HepG2 (cell line): ENCODE measurements around the gene CPNE1. TPM values are rescaled to one million over a fixed set of nuclear protein-coding genes. Genes with fewer than 3 reads are reported as not detected.

Experiments
- ADNP ChIP-seq: sonication (generic); formaldehyde crosslinking; IDR thresholded peaks from 2 replicates; pipeline ENCODE4 v1.4.0; 2020; ENCODE audit warnings: missing genetic modification reagents
- ATF5 ChIP-seq: sonication (generic); formaldehyde crosslinking; IDR thresholded peaks from 2 replicates; pipeline ENCODE4 v1.4.0; 2020; ENCODE audit warnings: mild to moderate bottlenecking, low read depth, missing genetic modification reagents
- ATF7 ChIP-seq, 2 experiments: fragments of 450-650 bp in 1 of 2; sonication (generic) in 1 of 2; formaldehyde crosslinking in 1 of 2; IDR thresholded peaks; 2 replicates each; pipeline versions ENCODE4 v1.4.0 to v1.6.1; 2016 to 2020; ENCODE audit warnings: antibody characterized with exemption in 1 of 2, mild to moderate bottlenecking in 1 of 2, missing genetic modification reagents in 1 of 2
- CSRNP2 ChIP-seq: sonication (generic); formaldehyde crosslinking; conservative IDR thresholded peaks from 2 replicates; pipeline ENCODE4 v1.8.0; 2022; ENCODE audit warnings: low read depth, missing genetic modification reagents
- FLYWCH1 ChIP-seq: sonication (generic); formaldehyde crosslinking; IDR thresholded peaks from 2 replicates; pipeline ENCODE4 v1.8.1; 2023; ENCODE audit warnings: mild to moderate bottlenecking, missing genetic modification reagents
- JDP2 ChIP-seq: sonication (generic); formaldehyde crosslinking; IDR thresholded peaks from 2 replicates; pipeline ENCODE4 v1.8.1; 2022; ENCODE audit warnings: missing genetic modification reagents, borderline replicate concordance
- MYC ChIP-seq: sonication (generic); formaldehyde crosslinking; IDR thresholded peaks from 2 replicates; pipeline ENCODE4 v1.9.0; 2021; ENCODE audit warnings: missing genetic modification reagents, borderline replicate concordance
- NFYC ChIP-seq: IDR thresholded peaks from 2 replicates; pipeline ENCODE4 v1.6.1; 2016; ENCODE audit warnings: missing genetic modification reagents, missing compliant biosample characterization
- RBAK ChIP-seq: sonication (generic); formaldehyde crosslinking; IDR thresholded peaks from 2 replicates; pipeline ENCODE4 v1.5.1; 2020; ENCODE audit warnings: mild to moderate bottlenecking, missing genetic modification reagents
- RBM39 ChIP-seq: fragments of 200-400 bp; formaldehyde crosslinking; IDR thresholded peaks from one replicate; pipeline ENCODE4 v1.6.1; 2018; ENCODE audit warnings: antibody characterized with exemption, mild to moderate bottlenecking, low read depth, low read length; ENCODE audit not compliant: poor library complexity, severe bottlenecking
- REXO4 ChIP-seq: sonication (generic); formaldehyde crosslinking; IDR thresholded peaks from 2 replicates; pipeline ENCODE4 v1.8.0; 2022; ENCODE audit warnings: missing genetic modification reagents, mild to moderate bottlenecking, borderline replicate concordance
- RNF2 ChIP-seq: fragments of 450-650 bp; conservative IDR thresholded peaks from 2 replicates; pipeline ENCODE4 v1.6.1; 2016; ENCODE audit warnings: low read depth
- TGIF2 ChIP-seq: IDR thresholded peaks from 2 replicates; pipeline ENCODE4 v1.6.1; 2016; ENCODE audit warnings: control low read depth, missing compliant biosample characterization
- THAP7 ChIP-seq: sonication (generic); formaldehyde crosslinking; IDR thresholded peaks from 2 replicates; pipeline ENCODE4 v1.8.1; 2023; ENCODE audit warnings: mild to moderate bottlenecking, missing genetic modification reagents
- WIZ ChIP-seq: sonication (generic); formaldehyde crosslinking; IDR thresholded peaks from 2 replicates; pipeline ENCODE4 v1.5.1; 2020; ENCODE audit warnings: mild to moderate bottlenecking, missing genetic modification reagents
- ZBTB8A ChIP-seq: sonication (generic); formaldehyde crosslinking; IDR thresholded peaks from 2 replicates; pipeline ENCODE4 v1.4.0; 2020; ENCODE audit warnings: mild to moderate bottlenecking, low read depth, missing genetic modification reagents, borderline replicate concordance
- ZFP36L2 ChIP-seq: sonication (generic); formaldehyde crosslinking; IDR thresholded peaks from 2 replicates; pipeline ENCODE4 v1.4.0; 2020; ENCODE audit warnings: missing genetic modification reagents
- ZKSCAN8 ChIP-seq: IDR thresholded peaks from 2 replicates; pipeline ENCODE4 v1.6.1; 2016; ENCODE audit warnings: borderline replicate concordance, missing genetic modification reagents, missing compliant biosample characterization
- ZNF160 ChIP-seq: sonication (generic); formaldehyde crosslinking; IDR thresholded peaks from 2 replicates; pipeline ENCODE4 v1.8.0; 2022; ENCODE audit warnings: mild to moderate bottlenecking, inconsistent platforms, missing genetic modification reagents
- ZNF296 ChIP-seq: sonication (generic); formaldehyde crosslinking; conservative IDR thresholded peaks from 2 replicates; pipeline ENCODE4 v1.5.0; 2020; ENCODE audit warnings: mild to moderate bottlenecking, missing genetic modification reagents
- ZNF484 ChIP-seq: sonication (generic); formaldehyde crosslinking; IDR thresholded peaks from 2 replicates; pipeline ENCODE4 v1.5.1; 2020; ENCODE audit warnings: mild to moderate bottlenecking, low read depth, missing genetic modification reagents, borderline replicate concordance
- ZNF558 ChIP-seq: sonication (generic); formaldehyde crosslinking; IDR thresholded peaks from 2 replicates; pipeline ENCODE4 v1.9.0; 2022; ENCODE audit warnings: mild to moderate bottlenecking, missing genetic modification reagents, borderline replicate concordance
- ZNF576 ChIP-seq: sonication (generic); formaldehyde crosslinking; IDR thresholded peaks from 2 replicates; pipeline ENCODE4 v1.4.0; 2020; ENCODE audit warnings: mild to moderate bottlenecking, missing genetic modification reagents
- ZNF629 ChIP-seq: sonication (generic); formaldehyde crosslinking; conservative IDR thresholded peaks from 2 replicates; pipeline ENCODE4 v1.5.0; 2020; ENCODE audit warnings: missing genetic modification reagents
- ZNF703 ChIP-seq: sonication (generic); formaldehyde crosslinking; IDR thresholded peaks from 2 replicates; pipeline ENCODE4 v1.5.1; 2020; ENCODE audit warnings: missing genetic modification reagents, mild to moderate bottlenecking, moderate library complexity, borderline replicate concordance
- ZNF781 ChIP-seq: sonication (generic); formaldehyde crosslinking; IDR thresholded peaks from 2 replicates; pipeline ENCODE4 v1.5.1; 2020; ENCODE audit warnings: borderline replicate concordance, mild to moderate bottlenecking, missing genetic modification reagents; ENCODE audit errors: not compliant biosample characterization
- ZNF883 ChIP-seq: sonication (generic); formaldehyde crosslinking; IDR thresholded peaks from 2 replicates; pipeline ENCODE4 v1.5.1; 2020; ENCODE audit warnings: mild to moderate bottlenecking, missing genetic modification reagents; ENCODE audit errors: not compliant biosample characterization
- ZSCAN29 ChIP-seq: sonication (generic); formaldehyde crosslinking; conservative IDR thresholded peaks from 2 replicates; pipeline ENCODE4 v1.4.0; 2020; ENCODE audit warnings: mild to moderate bottlenecking, missing genetic modification reagents
- polyA plus RNA-seq, 8 experiments: library from polyadenylated mRNA; depleted of rRNA in 3 of 8; stranded (reverse) in 7 of 8; unstranded in 1 of 8; fragments of >200 nt; fragmentation: Illumina TruSeq in 4 of 8; extraction: Trizol in 4 of 8; gene quantifications; 2 replicates each; pipeline versions ENCODE4 v1.2.1 to v1.2.3, GENCODE V29; 2011 to 2016; ENCODE audit warnings: low read depth in 4 of 8, missing spikeins in 1 of 8, mixed read lengths in 1 of 8; ENCODE audit not compliant: insufficient read depth in 1 of 8
- total RNA-seq, 5 experiments: library from RNA; depleted of rRNA; stranded (reverse); fragments of >200 nt; fragmentation: Illumina TruSeq; extraction: Trizol; gene quantifications; 2 replicates each; pipeline ENCODE4 v1.2.3, GENCODE V29; 2016; ENCODE audit warnings: low read depth in 1 of 5

The CPNE1 gene
- total and polyA plus RNA-seq, 2 of the 13 experiments (the other 11 are each of a cell fraction or from before 2014, with no cell fraction given) = 408 to 431 TPM

- no peak for TF ChIP-seq JDP2 (CRISPR knock-in tag)
- TF ChIP-seq ZNF703 (CRISPR knock-in tag) = no peak
- no peak for TF ChIP-seq ZSCAN29 (CRISPR knock-in tag)
- TF ChIP-seq RBAK (CRISPR knock-in tag) = no peak
- no peak for TF ChIP-seq ZKSCAN8 (CRISPR knock-in tag)
- TF ChIP-seq MYC = peak; percentile 0
- TF ChIP-seq ZBTB8A (CRISPR knock-in tag) = no peak
- TF ChIP-seq ADNP = no peak
- no peak; the same call in 1 of the 2 replicates for TF ChIP-seq NFYC (CRISPR knock-in tag)
- TF ChIP-seq TGIF2 (CRISPR knock-in tag) = 0 out of 2 replicates have a peak, but pooled peaks have one; percentile 43
- no peak for TF ChIP-seq ZNF629
- TF ChIP-seq ATF7 (IDR thresholded peaks at IDR 0.05) = no peak
- TF ChIP-seq ATF7 (CRISPR knock-in tag; IDR thresholded peaks at IDR 0.05) = no peak
- no peak for TF ChIP-seq REXO4 (CRISPR knock-in tag)
- TF ChIP-seq CSRNP2 (CRISPR knock-in tag) = no peak
- TF ChIP-seq ZNF160 (CRISPR knock-in tag) = peak; percentile 39; the same call in 1 of the 2 replicates
- no peak for TF ChIP-seq RBM39
- TF ChIP-seq ZNF484 = 0 out of 2 replicates have a peak, but pooled peaks have one; percentile 70
- no peak for TF ChIP-seq ZFP36L2 (CRISPR knock-in tag)
- TF ChIP-seq FLYWCH1 (CRISPR knock-in tag) = no peak
- no peak for TF ChIP-seq THAP7 (CRISPR knock-in tag)
- TF ChIP-seq ATF5 = no peak
- no peak for TF ChIP-seq WIZ (CRISPR knock-in tag)
- 0 out of 2 replicates have a peak, but pooled peaks have one; percentile 45 for TF ChIP-seq ZNF576 (CRISPR knock-in tag)
- peak; percentile 85; the same call in 1 of the 2 replicates for TF ChIP-seq ZNF296
- TF ChIP-seq RNF2 = no peak
- TF ChIP-seq ZNF781 = no peak
- peak; percentile 40; the same call in 1 of the 2 replicates for TF ChIP-seq ZNF558 (CRISPR knock-in tag)
- peak; percentile 65 for TF ChIP-seq ZNF883 (CRISPR knock-in tag)
Observed at GRCh38 chr20:35697696-35698297, 33.1 kb upstream of the CPNE1 start (continued).
